OCI-LY1 (cell line): ENCODE data around the gene HOXA2.

Experiments
- H2AFZ ChIP-seq: fragments of 200-600 bp; sonication (generic), shearing (Covaris generic); 2 replicates; pipeline ENCODE4 v1.6.0; 2014; ENCODE audit warnings: antibody characterized with exemption, mild to moderate bottlenecking, low read length
- H3F3A ChIP-seq: fragments of 200-600 bp; sonication (generic), shearing (Covaris generic); 2 replicates; pipeline ENCODE4 v1.6.0; 2014; ENCODE audit warnings: mild to moderate bottlenecking, antibody characterized with exemption, low read length, moderate library complexity; ENCODE audit not compliant: insufficient read depth
- H3K27ac ChIP-seq: fragments of 200-600 bp; sonication (generic); 2 replicates; pipeline ENCODE4 v1.5.1; 2014; ENCODE audit warnings: low read length, mixed run types, mild to moderate bottlenecking, low read depth; ENCODE audit not compliant: poor library complexity, severe bottlenecking
- H3K27me3 ChIP-seq: fragments of 200-600 bp; sonication (generic); 2 replicates; pipeline ENCODE4 v1.6.0; 2014; ENCODE audit warnings: antibody characterized with exemption, mild to moderate bottlenecking, low read length, moderate library complexity; ENCODE audit not compliant: insufficient read depth
- H3K36me3 ChIP-seq: fragments of 200-600 bp; sonication (generic); 2 replicates; pipeline ENCODE4 v1.6.1; 2014; ENCODE audit warnings: mild to moderate bottlenecking, antibody characterized with exemption, low read length, moderate library complexity, mixed read lengths; ENCODE audit not compliant: insufficient read depth
- H3K4me1 ChIP-seq: fragments of 200-600 bp; sonication (generic); 2 replicates; pipeline ENCODE4 v1.5.1; 2014; ENCODE audit warnings: mild to moderate bottlenecking, low read length, moderate library complexity; ENCODE audit not compliant: insufficient read depth, severe bottlenecking
- H3K4me2 ChIP-seq: fragments of 200-600 bp; sonication (generic), shearing (Covaris generic); 2 replicates; pipeline ENCODE4 v1.6.1; 2014; ENCODE audit warnings: low read length
- H3K4me3 ChIP-seq: fragments of 200-600 bp; sonication (generic); 2 replicates; pipeline ENCODE4 v1.5.1; 2014; ENCODE audit warnings: low read length, low read depth, mild to moderate bottlenecking, mixed read lengths; ENCODE audit not compliant: poor library complexity, severe bottlenecking
- H3K79me2 ChIP-seq: fragments of 200-600 bp; shearing (Covaris generic); 2 replicates; pipeline ENCODE4 v1.6.1; 2016; ENCODE audit warnings: mixed run types, low read length, mixed read lengths; ENCODE audit not compliant: insufficient read depth
- H3K9ac ChIP-seq: fragments of 200-600 bp; sonication (generic), shearing (Covaris generic); 2 replicates; pipeline ENCODE4 v1.6.1; 2014; ENCODE audit warnings: mild to moderate bottlenecking, low read length, mixed read lengths
- H3K9me2 ChIP-seq: fragments of 200-600 bp; sonication (generic), shearing (Covaris generic); 2 replicates; pipeline ENCODE4 v1.6.1; 2014; ENCODE audit warnings: low read depth, mild to moderate bottlenecking, low read length, mixed read lengths
- H3K9me3 ChIP-seq: fragments of 200-600 bp; shearing (Covaris generic); 2 replicates; pipeline ENCODE4 v1.6.1; 2014; ENCODE audit warnings: low read length, mixed read lengths
- H4K20me1 ChIP-seq: fragments of 200-600 bp; sonication (generic), shearing (Covaris generic); 2 replicates; pipeline ENCODE4 v1.6.0; 2016; ENCODE audit warnings: mild to moderate bottlenecking, low read length; ENCODE audit not compliant: insufficient read depth
- EZH2 ChIP-seq: fragments of 200-600 bp; sonication (generic), shearing (Covaris generic); IDR thresholded peaks from 2 replicates; pipeline ENCODE4 v1.8.0; 2017; ENCODE audit warnings: borderline replicate concordance, mixed run types, mild to moderate bottlenecking, antibody characterized with exemption, low read length, moderate library complexity, mixed read lengths
- TF ChIP-seq, protein P1 (sequence below): fragments of 200-600 bp; sonication (generic), shearing (Covaris generic); IDR thresholded peaks from 2 replicates; pipeline ENCODE4 v1.5.1; 2017; ENCODE audit warnings: mild to moderate bottlenecking, antibody characterized with exemption, low read length, moderate library complexity, mixed read lengths

Gene HOXA2

DNA sequence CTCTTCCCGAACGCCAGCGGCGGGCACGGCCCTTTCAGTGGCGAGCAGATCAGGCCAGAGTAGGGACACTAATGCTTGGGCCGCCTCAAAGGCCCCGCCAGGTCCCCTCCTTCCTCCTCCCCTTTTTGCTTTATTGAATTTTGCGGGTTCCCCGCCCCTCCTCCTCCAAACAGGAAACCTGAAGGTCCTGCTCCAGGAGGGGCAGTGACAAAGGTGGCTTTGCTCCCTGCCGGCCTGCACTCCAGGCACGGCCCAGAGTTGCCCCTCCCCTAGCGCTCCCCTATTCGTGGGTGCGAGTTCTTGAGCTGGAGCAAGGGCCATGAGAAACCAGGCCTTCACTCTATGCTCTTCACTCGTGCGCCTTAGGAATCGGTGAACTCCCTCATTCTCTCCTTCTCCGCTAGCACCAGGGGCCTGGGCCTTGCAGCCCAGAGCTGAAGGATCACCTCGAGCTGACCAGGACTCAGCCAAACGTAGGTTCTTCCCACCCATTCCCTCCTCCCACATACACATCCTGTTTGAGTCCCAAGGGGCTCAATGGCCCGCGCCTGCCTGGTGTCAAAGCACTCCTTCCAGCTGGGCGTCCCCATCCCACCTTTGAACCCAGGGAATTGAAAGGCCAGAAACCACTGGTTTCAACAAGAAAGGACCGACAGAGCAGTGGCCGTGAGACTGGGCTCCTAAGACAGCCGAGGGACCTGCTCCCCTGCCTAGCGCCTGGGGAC, 45.7 kb upstream of the HOXA2 start:
- Histone ChIP-seq H3K9ac (peak overlapping the region; percentile 42; the same call in 1 of the 2 replicates), H3K27me3 (peaks cover 24% of the 10 kb centered on the region; the same call in 1 of the 2 replicates), H3K9me2 (no peaks in the 10 kb centered on the region)

DNA sequence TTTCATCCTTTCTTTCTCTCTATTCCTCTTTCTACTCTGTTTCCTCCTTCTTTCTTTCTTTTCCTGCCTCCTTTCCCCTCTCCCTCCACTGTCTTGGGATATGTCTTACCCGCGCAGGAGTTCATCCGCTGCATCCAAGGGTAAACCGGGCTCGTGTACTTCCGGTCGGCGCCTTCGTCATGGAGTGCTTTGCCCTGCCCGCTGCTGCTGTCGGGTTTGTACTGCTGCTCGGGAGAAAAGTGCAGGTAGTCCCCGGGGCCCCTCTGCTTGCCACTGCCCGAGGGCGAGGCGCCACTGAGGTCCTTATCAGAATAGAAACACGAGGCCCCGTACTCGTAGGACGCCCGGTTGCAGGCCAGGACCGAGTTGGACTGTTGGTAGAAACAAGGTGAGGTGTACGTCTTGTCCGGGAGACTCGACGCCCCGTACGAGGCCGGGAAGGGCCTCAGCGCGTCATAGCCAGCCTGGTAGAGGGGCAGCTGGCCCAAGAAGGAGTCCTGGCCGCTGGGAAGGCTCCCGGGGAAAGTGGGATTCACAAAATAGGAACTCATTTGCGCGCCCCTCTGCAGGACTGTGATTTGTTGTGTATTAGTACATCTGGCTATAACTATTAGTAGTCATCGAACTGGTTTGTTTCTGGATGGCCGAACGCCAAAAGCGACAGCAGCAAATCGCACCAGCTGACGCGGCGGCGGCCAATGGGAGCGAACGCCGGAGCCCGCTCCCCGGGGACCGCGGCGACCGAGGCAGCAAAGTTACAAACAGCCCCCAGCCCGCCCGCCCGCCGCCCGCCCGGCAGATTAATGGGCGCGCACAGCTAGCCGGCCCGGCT, 44.9 kb upstream of the HOXA2 start, which contains the start of gene HOXA6:
Gene HOXA6, minus strand, starts transcription at position 576 of the 832 bp plus-strand sequence. Its CDS starts 25 bp downstream, at position 551.
- no peak within 1 kb of the TSS for H3K27ac ChIP-seq
- peak within 1 kb of the TSS; percentile 91 for H3K4me2 ChIP-seq
- H3K9ac ChIP-seq, result peak within 1 kb of the TSS; percentile 42; the same call in 1 of the 2 replicates
- H3K4me1 ChIP-seq, result peaks cover 68% of the 10 kb centered on the region
- H3K27me3 ChIP-seq, result peaks cover 20% of the 10 kb centered on the region; the same call in 1 of the 2 replicates
- peak within 1 kb of the TSS; percentile 58 for H3K4me3 ChIP-seq
- H2AFZ ChIP-seq, result no peak within 1 kb of the TSS
- no peaks in the 10 kb centered on the region for H3K9me2 ChIP-seq
- no peaks in the 10 kb centered on the region for H3K79me2 ChIP-seq
- TF ChIP-seq, protein P1, sequence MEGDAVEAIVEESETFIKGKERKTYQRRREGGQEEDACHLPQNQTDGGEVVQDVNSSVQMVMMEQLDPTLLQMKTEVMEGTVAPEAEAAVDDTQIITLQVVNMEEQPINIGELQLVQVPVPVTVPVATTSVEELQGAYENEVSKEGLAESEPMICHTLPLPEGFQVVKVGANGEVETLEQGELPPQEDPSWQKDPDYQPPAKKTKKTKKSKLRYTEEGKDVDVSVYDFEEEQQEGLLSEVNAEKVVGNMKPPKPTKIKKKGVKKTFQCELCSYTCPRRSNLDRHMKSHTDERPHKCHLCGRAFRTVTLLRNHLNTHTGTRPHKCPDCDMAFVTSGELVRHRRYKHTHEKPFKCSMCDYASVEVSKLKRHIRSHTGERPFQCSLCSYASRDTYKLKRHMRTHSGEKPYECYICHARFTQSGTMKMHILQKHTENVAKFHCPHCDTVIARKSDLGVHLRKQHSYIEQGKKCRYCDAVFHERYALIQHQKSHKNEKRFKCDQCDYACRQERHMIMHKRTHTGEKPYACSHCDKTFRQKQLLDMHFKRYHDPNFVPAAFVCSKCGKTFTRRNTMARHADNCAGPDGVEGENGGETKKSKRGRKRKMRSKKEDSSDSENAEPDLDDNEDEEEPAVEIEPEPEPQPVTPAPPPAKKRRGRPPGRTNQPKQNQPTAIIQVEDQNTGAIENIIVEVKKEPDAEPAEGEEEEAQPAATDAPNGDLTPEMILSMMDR, result no peak
- 0 out of 2 replicates have a peak, but pooled peaks have one; percentile 95 for TF ChIP-seq EZH2
- no peaks in the 10 kb centered on the region for H4K20me1 ChIP-seq
- H3K36me3 ChIP-seq, result no peaks in the 10 kb centered on the region
- no peaks in the 10 kb centered on the region for H3F3A ChIP-seq
- H3K9me3 ChIP-seq, result no peaks in the 10 kb centered on the region

More for the DNA sequence above, 45.7 kb upstream of the HOXA2 start:
- peak overlapping the region; percentile 58 for H3K4me3 ChIP-seq
- no peaks in the 10 kb centered on the region for H3F3A ChIP-seq
- no peak overlapping the region for H2AFZ ChIP-seq
- no peak overlapping the region for H3K27ac ChIP-seq
- TF ChIP-seq, protein P1, result no peak
- TF ChIP-seq EZH2, result no peak
- H3K4me2 ChIP-seq, result peak overlapping the region; percentile 91
- H3K9me3 ChIP-seq, result no peaks in the 10 kb centered on the region
- H3K79me2 ChIP-seq, result no peaks in the 10 kb centered on the region
- H3K36me3 ChIP-seq, result no peaks in the 10 kb centered on the region
- no peaks in the 10 kb centered on the region for H4K20me1 ChIP-seq
- H3K4me1 ChIP-seq, result peaks cover 64% of the 10 kb centered on the region

DNA sequence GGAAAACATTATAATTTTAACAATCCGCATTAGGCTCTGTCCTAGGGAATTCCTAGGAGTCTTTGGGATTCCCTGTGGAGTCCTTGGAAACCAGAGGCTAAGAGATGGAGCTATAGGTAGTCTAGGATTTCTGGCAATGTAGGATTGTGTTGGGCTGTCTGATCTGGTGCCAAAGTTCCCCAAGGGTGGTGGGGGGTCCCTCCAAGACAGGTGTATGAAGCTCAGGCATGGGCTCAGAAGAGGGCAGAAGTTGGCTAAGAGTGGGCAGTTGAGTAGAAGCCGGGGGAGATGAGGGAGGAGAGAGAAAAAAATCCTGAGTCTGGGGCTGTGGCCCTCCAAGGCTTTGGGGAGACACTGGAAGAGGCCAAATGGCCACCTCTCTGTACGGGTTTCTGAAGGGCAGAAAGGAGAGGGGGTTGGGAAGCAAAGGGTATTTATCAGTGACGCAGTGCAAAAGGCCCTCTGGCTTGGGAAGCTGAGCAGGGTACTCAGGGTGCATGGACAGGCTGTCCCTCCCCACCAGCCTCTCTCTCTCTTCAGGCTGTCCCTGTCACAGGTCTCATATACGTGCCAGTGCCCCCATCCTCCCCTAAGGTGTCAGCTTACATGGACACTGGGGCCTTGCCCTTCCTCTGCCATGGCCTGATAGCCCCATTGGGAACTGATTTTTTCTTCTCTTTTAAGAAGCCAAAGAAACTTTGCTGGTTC, 44.2 kb upstream of the HOXA2 start:
- peaks cover 16% of the 10 kb centered on the region; the same call in 1 of the 2 replicates for H3K27me3 ChIP-seq
- no peak overlapping the region for H3K9ac ChIP-seq
- H3K9me3 ChIP-seq, result no peaks in the 10 kb centered on the region
- TF ChIP-seq EZH2, result no peak
- TF ChIP-seq, protein P1, result no peak
- no peaks in the 10 kb centered on the region for H3F3A ChIP-seq
- H3K9me2 ChIP-seq, result no peaks in the 10 kb centered on the region
- no peaks in the 10 kb centered on the region for H3K36me3 ChIP-seq
- no peak overlapping the region for H2AFZ ChIP-seq
- no peaks in the 10 kb centered on the region for H4K20me1 ChIP-seq
- no peak overlapping the region for H3K4me3 ChIP-seq
- peak overlapping the region; percentile 91; the same call in 1 of the 2 replicates for H3K4me2 ChIP-seq
- H3K79me2 ChIP-seq, result no peaks in the 10 kb centered on the region
- peaks cover 65% of the 10 kb centered on the region for H3K4me1 ChIP-seq
- H3K27ac ChIP-seq, result no peak overlapping the region
